ENCODE measurements around the gene ATG3. TPM values are rescaled to one million over a fixed set of nuclear protein-coding genes. Genes with fewer than 3 reads are reported as not detected.
"Not testable (repeated sequence)": the region's sequence is repeated elsewhere in the genome, so short reads cannot be mapped to it uniquely, and the experiment has no call there.

Gene ATG3
- total RNA-seq, 4 donors from 2014 or later, result 34.2 to 61.9 (median 50.7) TPM

GRCh38 chr3:112530573-112530972, 31.2 kb downstream of the ATG3 start:
- in situ Hi-C loops (cut with MboI; ENCODE audit: low sequenced_read_pairs in 4 of 4), result no loop called here
- ATAC-seq (no peak), DNase-seq (no peak)
- Histone ChIP-seq H3K27me3 (no peaks in the 10 kb centered on the region), H3K4me1 (no peaks in the 10 kb centered on the region), H3K36me3 (peaks cover 5 to 62% of the 10 kb centered on the region in 2 donors), H3K4me3 (no peak overlapping the region), H3K27ac (no peak overlapping the region), H3K9me3 (no peaks in the 10 kb centered on the region)
- no peak for TF ChIP-seq CTCF (IDR thresholded peaks at IDR 0.05 in 4 of 5, conservative IDR thresholded peaks at IDR 0.05 in 1 of 5)
- no peak for TF ChIP-seq POLR2A (IDR thresholded peaks at IDR 0.05)
- intact Hi-C loops (cut with DNase I; ENCODE audit: low total_unique reads), result loop anchor here (5.0 to 10.0 kb wide), 2 partner anchors 238 to 416 kb away; partner anchors contain the start of gene SLC9C1

GRCh38 chr3:112524127-112524526, 37.6 kb downstream of the ATG3 start:
- H3K4me3 ChIP-seq; H3K27ac ChIP-seq; intact Hi-C loops (cut with DNase I; ENCODE audit: low total_unique reads); H3K27me3 ChIP-seq; H3K9me3 ChIP-seq; DNase-seq; ATAC-seq; H3K4me1 ChIP-seq: not testable (repeated sequence)
- H3K36me3 ChIP-seq, result peaks cover 0 to 15% of the 10 kb centered on the region in 2 donors
- in situ Hi-C loops (cut with MboI; ENCODE audit: low sequenced_read_pairs in 4 of 4), result loop anchor here (10.0 to 25.0 kb wide), 6 partner anchors 187 to 412 kb away; partner anchors contain the start of genes CD200 (in 1 of the 4), GCSAM (in 1 of the 4) and SLC9C1 (in 1 of the 4)

- H3K9me3 ChIP-seq, result no peaks in the 10 kb centered on the region
- TF ChIP-seq POLR2A (IDR thresholded peaks at IDR 0.05) (no peak), CTCF (IDR thresholded peaks at IDR 0.05 in 4 of 5, conservative IDR thresholded peaks at IDR 0.05 in 1 of 5) (peak in 4 of 5 experiments; percentile 18 to 48 (median 44))
- intact Hi-C loops (cut with DNase I; ENCODE audit: low total_unique reads), result loop anchor here (10.0 kb wide), 1 partner anchor 195 kb away; no protein-coding TSS in a partner anchor
- H3K4me1 ChIP-seq, result no peaks in the 10 kb centered on the region
- in situ Hi-C loops (cut with MboI; ENCODE audit: low sequenced_read_pairs in 4 of 4), result loop anchor here (10.0 to 25.0 kb wide), 6 partner anchors 182 to 407 kb away; partner anchors contain the start of genes CD200 (in 1 of the 4), GCSAM (in 1 of the 4) and SLC9C1 (in 1 of the 4)
- H3K4me3 ChIP-seq, result no peak overlapping the region
- DNase-seq, result no peak
- no peaks in the 10 kb centered on the region for H3K27me3 ChIP-seq
- no peak for ATAC-seq
- H3K36me3 ChIP-seq, result no peaks in the 10 kb centered on the region
- no peak overlapping the region for H3K27ac ChIP-seq
These were observed 42.2 kb downstream of the ATG3 start for GRCh38 chr3:112519424-112520001.

- in situ Hi-C loops (cut with MboI; ENCODE audit: low sequenced_read_pairs in 4 of 4), result loop anchor here (25.0 kb wide), 5 partner anchors 182 to 407 kb away; partner anchors contain the start of genes CD200 (in 1 of the 4), GCSAM (in 1 of the 4) and SLC9C1 (in 1 of the 4)
- H3K4me1 ChIP-seq, result not testable (repeated sequence)
- intact Hi-C loops (cut with DNase I; ENCODE audit: low total_unique reads), result loop anchor here (10.0 kb wide), 1 partner anchor 194 kb away; no protein-coding TSS in a partner anchor
These were observed 42.8 kb downstream of the ATG3 start for GRCh38 chr3:112518970-112519369.

GRCh38 chr3:112514527-112515128, 47.1 kb downstream of the ATG3 start:
- no peaks in the 10 kb centered on the region for H3K4me1 ChIP-seq
- in situ Hi-C loops (cut with MboI; ENCODE audit: low sequenced_read_pairs in 4 of 4) (loop anchor here (25.0 kb wide), 5 partner anchors 177 to 402 kb away; partner anchors contain the start of genes CD200 (in 1 of the 4), GCSAM (in 1 of the 4) and SLC9C1 (in 1 of the 4)), intact Hi-C loops (cut with DNase I; ENCODE audit: low total_unique reads) (loop anchor here (10.0 kb wide), 1 partner anchor 190 kb away; no protein-coding TSS in a partner anchor)
- H3K9me3 ChIP-seq, result no peaks in the 10 kb centered on the region
- H3K4me3 ChIP-seq, result no peak overlapping the region
- TF ChIP-seq POLR2A (IDR thresholded peaks at IDR 0.05) (no peak), CTCF (IDR thresholded peaks at IDR 0.05 in 4 of 5, conservative IDR thresholded peaks at IDR 0.05 in 1 of 5) (no peak)
- H3K27ac ChIP-seq, result no peak overlapping the region
- ATAC-seq, result no peak
- no peaks in the 10 kb centered on the region for H3K36me3 ChIP-seq
- no peak for DNase-seq
- H3K27me3 ChIP-seq, result no peaks in the 10 kb centered on the region

More at GRCh38 chr3:112518970-112519369, 42.8 kb downstream of the ATG3 start:
- not testable (repeated sequence) for ATAC-seq, H3K27me3 ChIP-seq, H3K27ac ChIP-seq, DNase-seq, H3K9me3 ChIP-seq, H3K4me3 ChIP-seq, H3K36me3 ChIP-seq

All from gastrocnemius medialis (tissue), 4 donors.